WTC11 (cell line): ENCODE results near the gene MRPL34. TPM values are rescaled to one million over a fixed set of nuclear protein-coding genes. Genes with fewer than 3 reads are reported as not detected.

ENCODE experiments used
- ATAC-seq: fragments of 200-7000 bp; cut with Tn5 transposase; 2 replicates; pipeline ENCODE4 v1.10.0; 2021; ENCODE audit warnings: mild to moderate bottlenecking, moderate library complexity
- CTCF ChIA-PET: fragments of 300-600 bp; sonication (Branson Sonifier 250); formaldehyde crosslinking; loops from one replicate; lab custom pipeline; 2021; ENCODE audit warnings: antibody characterized with exemption; lab: Charles Lee
- POLR2A ChIA-PET: fragments of 350-600 bp; sonication (Branson Sonifier 250); formaldehyde crosslinking; loops from one replicate; lab custom pipeline; 2021; ENCODE audit warnings: antibody characterized with exemption; lab: Charles Lee
- DNase-seq: peaks from one replicate; pipeline ENCODE4 v3.0.0; 2021; ENCODE audit warnings: low spot score
- H3K27ac Mint-ChIP-seq: 2 replicates; pipeline ENCODE4 v1.8.0; 2021; ENCODE audit warnings: mixed read lengths
- H3K27me3 Mint-ChIP-seq: 2 replicates; pipeline ENCODE4 v1.8.0; 2021; ENCODE audit warnings: low read depth, mild to moderate bottlenecking, moderate library complexity, mixed read lengths
- H3K36me3 Mint-ChIP-seq: 2 replicates; pipeline ENCODE4 v1.8.0; 2021; ENCODE audit warnings: mixed read lengths
- H3K4me1 Mint-ChIP-seq: 2 replicates; pipeline ENCODE4 v1.8.0; 2022; ENCODE audit warnings: mixed read lengths
- H3K4me3 Mint-ChIP-seq: 2 replicates; pipeline ENCODE4 v1.8.0; 2021; ENCODE audit warnings: mild to moderate bottlenecking, moderate library complexity, mixed read lengths
- H3K9me3 Mint-ChIP-seq: 2 replicates; pipeline ENCODE4 v1.8.0; 2021; ENCODE audit warnings: mixed read lengths
- ATF1 ChIP-seq: sonication (generic); formaldehyde crosslinking; IDR thresholded peaks from 2 replicates; pipeline ENCODE4 v1.8.1; 2023; ENCODE audit warnings: mild to moderate bottlenecking, moderate library complexity, missing genetic modification reagents
- GABPB1 ChIP-seq: sonication (generic); formaldehyde crosslinking; IDR thresholded peaks from 2 replicates; pipeline ENCODE4 v1.8.1; 2023; ENCODE audit warnings: mild to moderate bottlenecking, missing genetic modification reagents
- NFYB ChIP-seq: sonication (generic); formaldehyde crosslinking; conservative IDR thresholded peaks from 2 replicates; pipeline ENCODE4 v1.8.0; 2022; ENCODE audit warnings: low read depth, missing genetic modification reagents
- PRDM15 ChIP-seq: sonication (generic); formaldehyde crosslinking; IDR thresholded peaks from 2 replicates; pipeline ENCODE4 v1.8.0; 2022; ENCODE audit warnings: missing genetic modification reagents
- SOX15 ChIP-seq: fragments of 250-450 bp; sonication (Bioruptor Pico); IDR thresholded peaks from 2 replicates; pipeline ENCODE4 v1.9.0; 2021; ENCODE audit warnings: mild to moderate bottlenecking
- SP1 ChIP-seq: sonication (generic); formaldehyde crosslinking; conservative IDR thresholded peaks from 2 replicates; pipeline ENCODE4 v1.8.1; 2022; ENCODE audit warnings: missing genetic modification reagents
- ZNF263 ChIP-seq: sonication (generic); formaldehyde crosslinking; IDR thresholded peaks from 2 replicates; pipeline ENCODE4 v1.8.1; 2022; ENCODE audit warnings: low read depth, mild to moderate bottlenecking, moderate library complexity, missing genetic modification reagents
- ZNF281 ChIP-seq: sonication (generic); formaldehyde crosslinking; IDR thresholded peaks from 2 replicates; pipeline ENCODE4 v1.8.0; 2023; ENCODE audit warnings: mild to moderate bottlenecking, missing genetic modification reagents
- ZNF532 ChIP-seq: fragments of 250-450 bp; sonication (Bioruptor Pico); IDR thresholded peaks from 2 replicates; pipeline ENCODE4 v1.9.0; 2021; ENCODE audit warnings: mild to moderate bottlenecking, borderline replicate concordance
- ZSCAN18 ChIP-seq: fragments of 250-450 bp; sonication (Bioruptor Pico); IDR thresholded peaks from 2 replicates; pipeline ENCODE4 v2.1.2; 2022; ENCODE audit warnings: mild to moderate bottlenecking, moderate library complexity
- total RNA-seq: library from RNA; stranded (reverse); gene quantifications from 3 replicates; pipeline ENCODE4 v1.2.3, GENCODE V29; 2021

The MRPL34 gene
- total RNA-seq, 1 experiment from 2014 or later: 130 TPM

GRCh38 chr19:17340302-17340870, 34.7 kb downstream of the MRPL34 start:
- ChIA-PET POLR2A (interaction anchor here (1.5 to 1.6 kb wide), 2 partner anchors 12 to 13 kb away, joined by 5 to 11 read pairs; no protein-coding TSS in a partner anchor), CTCF (interaction anchor here (0.6 to 3.0 kb wide), 4 partner anchors 8 to 749 kb away, joined by 3 to 11 read pairs (median 4); no protein-coding TSS in a partner anchor)
- H3K27ac Mint-ChIP-seq: peak overlapping the region; percentile 45; the same call in 1 of the 2 replicates
- peak; percentile 67 for ATAC-seq
- TF ChIP-seq PRDM15 (CRISPR knock-in tag) (no peak), ATF1 (CRISPR knock-in tag) (no peak), SP1 (0 out of 2 replicates have a peak, but pooled peaks have one; percentile 50), NFYB (CRISPR knock-in tag) (no peak), ZNF281 (CRISPR knock-in tag) (no peak), ZSCAN18 (CRISPR knock-in tag) (no peak), ZNF263 (CRISPR knock-in tag) (no peak), ZNF532 (CRISPR knock-in tag) (no peak)
- peak; percentile 90 for DNase-seq
- no peaks in the 10 kb centered on the region for H3K27me3 Mint-ChIP-seq
- H3K4me3 Mint-ChIP-seq: peak overlapping the region; percentile 41
- peaks cover 28% of the 10 kb centered on the region for H3K4me1 Mint-ChIP-seq
- H3K9me3 Mint-ChIP-seq: no peaks in the 10 kb centered on the region
- H3K36me3 Mint-ChIP-seq: peaks cover 11% of the 10 kb centered on the region

- no peaks in the 10 kb centered on the region for H3K27me3 Mint-ChIP-seq
- no peaks in the 10 kb centered on the region for H3K9me3 Mint-ChIP-seq
- ChIA-PET POLR2A (no interaction called here), CTCF (interaction anchor here (0.6 to 3.0 kb wide), 4 partner anchors 8 to 750 kb away, joined by 3 to 11 read pairs (median 4); no protein-coding TSS in a partner anchor)
- TF ChIP-seq SOX15 (CRISPR knock-in tag): no peak
- 0 out of 2 replicates have a peak, but pooled peaks have one; percentile 29 for TF ChIP-seq GABPB1
- peaks cover 11% of the 10 kb centered on the region for H3K36me3 Mint-ChIP-seq
- H3K4me3 Mint-ChIP-seq: peak overlapping the region; percentile 31; the same call in 1 of the 2 replicates
- peak overlapping the region; percentile 41; the same call in 1 of the 2 replicates for H3K27ac Mint-ChIP-seq
- ATAC-seq (no peak), DNase-seq (peak; percentile 40)
- peaks cover 28% of the 10 kb centered on the region for H3K4me1 Mint-ChIP-seq
Measured at GRCh38 chr19:17340871-17341357, 35.2 kb downstream of the MRPL34 start.
